HG03432 (cell line): ENCODE measurements around the gene GBP7.

Source experiments
- ATAC-seq: cut with Tn5 transposase; IDR thresholded peaks from one replicate; pipeline ENCODE4 v1.9.1; 2021; ENCODE audit warnings: mild to moderate bottlenecking, moderate library complexity; ENCODE audit not compliant: unreplicated experiment

GBP7 gene

DNA sequence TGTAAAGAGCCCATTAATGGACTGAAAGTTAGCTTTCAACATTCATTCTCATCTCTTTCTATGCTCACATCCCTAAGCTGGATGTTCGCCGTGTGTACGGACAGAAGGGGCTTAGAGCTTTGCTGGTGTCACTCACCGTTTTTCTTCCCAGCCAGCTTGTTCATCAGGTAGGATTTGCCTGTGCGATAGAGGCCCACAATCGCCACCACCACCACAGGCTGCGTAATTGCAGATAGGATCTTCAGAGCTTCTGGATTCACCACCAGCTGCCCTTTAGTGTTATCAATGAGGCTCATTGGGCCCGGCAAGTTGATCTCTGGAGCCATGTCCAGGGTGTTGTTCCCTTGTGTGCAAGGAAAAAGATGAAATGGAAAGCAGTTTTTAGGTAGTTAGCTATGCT lies 54.2 kb downstream of the GBP7 start:
- no peak for ATAC-seq

- ATAC-seq = no peak
Observed at GRCh38 chr1:89114662-89115061, 61.1 kb downstream of the GBP7 start.

- ATAC-seq = no peak
Observed at GRCh38 chr1:89112871-89113613, 62.8 kb downstream of the GBP7 start.

- ATAC-seq = no peak
Observed at GRCh38 chr1:89104687-89105086, 71.1 kb downstream of the GBP7 start.

- no peak for ATAC-seq
Observed at GRCh38 chr1:89104147-89104546, 71.7 kb downstream of the GBP7 start.

- no peak for ATAC-seq
Observed at GRCh38 chr1:89102021-89102420, 73.8 kb downstream of the GBP7 start.

GRCh38 chr1:89100412-89100811 lies 75.4 kb downstream of the GBP7 start:
- no peak for ATAC-seq

DNA sequence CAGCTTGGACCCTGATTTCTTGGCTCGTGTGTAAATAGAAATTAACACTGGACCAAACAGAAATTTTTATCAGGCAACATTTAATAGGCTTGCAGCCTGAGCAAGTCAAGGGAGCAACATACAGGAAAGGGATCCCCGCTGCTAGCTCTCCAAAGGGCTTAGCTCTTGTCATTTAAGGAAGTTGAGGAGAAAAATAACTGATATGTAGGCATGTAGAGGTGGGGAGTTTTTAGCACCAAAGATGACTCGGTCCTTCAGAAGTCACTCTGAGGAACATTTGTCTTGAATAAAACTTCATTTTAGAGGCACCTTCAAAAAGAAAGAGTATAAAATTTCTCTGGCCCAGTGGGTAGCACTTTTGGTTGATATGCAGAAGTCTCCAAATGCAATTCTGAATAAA lies 76.9 kb downstream of the GBP7 start:
- no peak for ATAC-seq

DNA sequence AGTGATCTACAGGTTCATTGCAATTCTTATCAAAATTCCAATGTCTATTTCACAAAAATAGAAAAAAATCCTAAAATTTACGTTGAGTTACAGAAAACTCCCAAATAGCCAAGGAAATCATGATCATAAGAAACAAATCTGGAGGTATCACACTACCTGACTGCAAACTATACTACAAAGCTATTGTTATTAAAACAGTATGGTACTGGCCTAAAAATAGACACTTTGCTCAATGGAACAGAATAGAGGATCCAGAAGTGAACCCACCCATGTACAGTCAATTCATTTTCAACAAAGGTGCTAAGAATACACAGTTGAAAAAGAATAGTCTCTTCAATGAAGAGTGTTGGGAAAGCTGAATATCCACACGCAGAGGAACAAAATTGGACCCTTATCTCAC lies 80.1 kb downstream of the GBP7 start:
- no peak for ATAC-seq

GRCh38 chr1:89089962-89090361 lies 85.8 kb downstream of the GBP7 start:
- no peak for ATAC-seq

DNA sequence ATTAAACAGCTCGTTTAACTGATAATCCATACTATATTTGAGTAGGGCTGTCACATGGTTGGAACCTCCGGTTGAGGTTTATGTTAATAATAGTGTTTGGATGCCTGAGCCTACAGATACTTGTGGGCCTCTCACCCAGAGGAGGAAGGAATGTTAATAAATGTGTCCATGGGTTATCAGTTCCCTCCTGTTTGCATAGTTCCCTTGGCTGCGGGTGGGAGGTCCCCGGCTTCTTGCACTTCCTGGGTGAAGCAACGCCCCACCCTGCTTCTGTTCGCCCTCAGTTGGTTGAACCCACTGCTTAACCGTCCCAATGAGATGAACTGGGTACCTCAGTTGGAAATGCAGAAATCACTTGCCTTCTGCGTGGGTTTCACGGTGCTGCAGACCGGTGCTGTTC lies 87.2 kb downstream of the GBP7 start:
- ATAC-seq = no peak

DNA sequence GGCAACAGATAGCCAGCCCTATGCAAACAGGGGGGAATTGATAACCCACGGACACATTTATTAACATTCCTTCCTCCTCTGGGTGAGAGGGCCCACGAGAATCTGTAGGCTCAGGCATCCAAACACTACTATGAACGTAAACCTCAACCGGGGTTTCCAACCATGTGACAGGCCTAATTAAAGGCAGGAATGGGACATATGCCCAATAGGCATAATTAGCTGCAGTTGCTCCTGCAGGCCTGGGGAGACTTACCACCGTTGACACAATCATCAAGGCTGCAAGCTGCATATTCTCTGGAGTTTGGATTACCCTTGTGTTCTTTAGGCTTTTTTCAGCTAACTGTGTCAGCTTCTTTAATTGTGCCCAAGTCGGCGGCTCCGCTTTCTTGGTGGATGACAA lies 88.6 kb downstream of the GBP7 start:
- ATAC-seq = no peak

DNA sequence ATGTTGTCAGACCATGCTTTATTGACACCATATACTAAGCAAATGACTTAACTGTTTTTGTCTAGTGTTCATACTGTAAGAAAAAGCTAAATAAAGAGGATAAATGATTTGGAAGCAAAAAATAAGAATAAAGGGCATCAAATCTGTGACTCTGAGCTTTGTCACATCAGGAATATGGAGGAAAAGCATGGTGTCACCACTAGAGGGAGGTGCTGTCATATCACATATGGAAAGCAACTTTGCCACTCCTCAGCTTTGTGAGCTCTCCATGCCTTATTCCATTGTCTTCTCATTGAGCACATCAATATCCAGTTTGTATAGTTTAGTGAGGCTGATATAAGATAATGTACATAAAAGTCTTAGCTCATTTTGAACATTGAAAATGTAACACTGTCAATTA lies 90.0 kb downstream of the GBP7 start:
- ATAC-seq = peak; percentile 55
